Stimulated activated CD4-positive, alpha-beta T cell treated with anti-CD3 and anti-CD28 coated beads, Interleukin-4, amount 100 ng/mL, for 4 hours (primary cell): ENCODE data around the gene ALG12.

Experiments
- DNase-seq, 2 experiments: peaks; one replicate each; pipeline ENCODE4 v3.0.0-alpha.2; 2020

The ALG12 gene

GRCh38 chr22:49910229-49911155 lies 7.7 kb downstream of the ALG12 start:
- no peak for DNase-seq

GRCh38 chr22:49909476-49910205 lies 8.6 kb downstream of the ALG12 start:
- DNase-seq, result no peak

GRCh38 chr22:49907807-49908206 lies 10.4 kb downstream of the ALG12 start:
- no peak for DNase-seq

GRCh38 chr22:49906799-49907290 lies 11.4 kb downstream of the ALG12 start:
- no peak for DNase-seq

GRCh38 chr22:49906071-49906798 lies 12.0 kb downstream of the ALG12 start:
- no peak for DNase-seq

GRCh38 chr22:49905465-49905864 lies 12.8 kb downstream of the ALG12 start:
- no peak for DNase-seq

GRCh38 chr22:49904040-49904369 lies 14.2 kb downstream of the ALG12 start:
- no peak for DNase-seq

GRCh38 chr22:49903322-49904039 lies 14.8 kb downstream of the ALG12 start:
- DNase-seq, result no peak

GRCh38 chr22:49901457-49901856 lies 16.8 kb downstream of the ALG12 start:
- DNase-seq, result no peak

GRCh38 chr22:49900441-49901230 lies 17.6 kb downstream of the ALG12 start:
- DNase-seq, result no peak

GRCh38 chr22:49899530-49899929 lies 18.7 kb downstream of the ALG12 start:
- DNase-seq, result no peak

- DNase-seq, result no peak
Measured at GRCh38 chr22:49897015-49897684, 21.1 kb downstream of the ALG12 start.

GRCh38 chr22:49896201-49896600 lies 22.0 kb downstream of the ALG12 start:
- no peak for DNase-seq

- DNase-seq, result no peak
Measured at GRCh38 chr22:49894322-49895054, 23.8 kb downstream of the ALG12 start.

GRCh38 chr22:49893025-49893424 lies 25.2 kb downstream of the ALG12 start:
- DNase-seq, result no peak

GRCh38 chr22:49892226-49892899 lies 25.9 kb downstream of the ALG12 start:
- DNase-seq, result no peak

GRCh38 chr22:49889071-49889470 lies 29.2 kb downstream of the ALG12 start:
- no peak for DNase-seq

GRCh38 chr22:49887702-49888101 lies 30.5 kb downstream of the ALG12 start:
- DNase-seq, result no peak

- no peak for DNase-seq
Measured at GRCh38 chr22:49887064-49887451, 31.2 kb downstream of the ALG12 start.
